GM19043 (cell line): Measurements from ENCODE around the gene AP5S1.
"Not testable (repeated sequence)": the region's sequence is repeated elsewhere in the genome, so short reads cannot be mapped to it uniquely, and the experiment has no call there.

Source experiments
- ATAC-seq: cut with Tn5 transposase; IDR thresholded peaks from one replicate; pipeline ENCODE4 v1.9.1; 2021; ENCODE audit warnings: low read depth; ENCODE audit not compliant: unreplicated experiment

AP5S1 gene

GRCh38 chr20:3840201-3840600, 19.9 kb downstream of the AP5S1 start:
- ATAC-seq, result not testable (repeated sequence)

- no peak for ATAC-seq
These were observed 22.1 kb downstream of the AP5S1 start for GRCh38 chr20:3842348-3842930.

GRCh38 chr20:3843490-3843889, 23.1 kb downstream of the AP5S1 start:
- no peak for ATAC-seq

GRCh38 chr20:3843990-3844619, 23.8 kb downstream of the AP5S1 start:
- not testable (repeated sequence) for ATAC-seq

GRCh38 chr20:3846378-3846739, 26.0 kb downstream of the AP5S1 start:
- ATAC-seq, result no peak

GRCh38 chr20:3846740-3847428, 26.5 kb downstream of the AP5S1 start, which contains the start of gene MAVS:
Gene MAVS (plus strand): TSS chr20:3846834. CDS start chr20:3854625, 7,791 bp downstream.
- ATAC-seq, result peak; percentile 97

- no peak for ATAC-seq
These were observed 27.1 kb downstream of the AP5S1 start for GRCh38 chr20:3847429-3847940.

GRCh38 chr20:3848565-3848964, 28.2 kb downstream of the AP5S1 start:
- ATAC-seq, result no peak

- no peak for ATAC-seq
These were observed 34.1 kb downstream of the AP5S1 start for GRCh38 chr20:3854462-3854871.

- ATAC-seq, result no peak
These were observed 37.1 kb downstream of the AP5S1 start for GRCh38 chr20:3857405-3857804.

GRCh38 chr20:3858689-3859088, 38.3 kb downstream of the AP5S1 start:
- ATAC-seq, result no peak

GRCh38 chr20:3861191-3861590, 40.8 kb downstream of the AP5S1 start:
- no peak for ATAC-seq

- ATAC-seq, result no peak
These were observed 42.0 kb downstream of the AP5S1 start for GRCh38 chr20:3862333-3862732.

- no peak for ATAC-seq
These were observed 43.0 kb downstream of the AP5S1 start for GRCh38 chr20:3863317-3863716.

GRCh38 chr20:3864518-3864917, 44.2 kb downstream of the AP5S1 start:
- no peak for ATAC-seq

GRCh38 chr20:3865152-3865886, 45.0 kb downstream of the AP5S1 start:
- no peak for ATAC-seq

GRCh38 chr20:3865887-3866407, 45.6 kb downstream of the AP5S1 start:
- no peak for ATAC-seq

GRCh38 chr20:3866464-3866863, 46.1 kb downstream of the AP5S1 start:
- ATAC-seq, result no peak

GRCh38 chr20:3867802-3868201, 47.5 kb downstream of the AP5S1 start:
- ATAC-seq, result no peak

GRCh38 chr20:3869839-3870634, 49.7 kb downstream of the AP5S1 start:
- no peak for ATAC-seq
